Measurements from ENCODE around the gene SH3RF3. TPM values are rescaled to one million over a fixed set of nuclear protein-coding genes. Genes with fewer than 3 reads are reported as not detected.

SH3RF3 gene
- total RNA-seq, 3 donors from 2014 or later (not counting 1 experiment from before 2014, with no cell fraction given): 0.23 to 0.61 (median 0.34) TPM

DNA sequence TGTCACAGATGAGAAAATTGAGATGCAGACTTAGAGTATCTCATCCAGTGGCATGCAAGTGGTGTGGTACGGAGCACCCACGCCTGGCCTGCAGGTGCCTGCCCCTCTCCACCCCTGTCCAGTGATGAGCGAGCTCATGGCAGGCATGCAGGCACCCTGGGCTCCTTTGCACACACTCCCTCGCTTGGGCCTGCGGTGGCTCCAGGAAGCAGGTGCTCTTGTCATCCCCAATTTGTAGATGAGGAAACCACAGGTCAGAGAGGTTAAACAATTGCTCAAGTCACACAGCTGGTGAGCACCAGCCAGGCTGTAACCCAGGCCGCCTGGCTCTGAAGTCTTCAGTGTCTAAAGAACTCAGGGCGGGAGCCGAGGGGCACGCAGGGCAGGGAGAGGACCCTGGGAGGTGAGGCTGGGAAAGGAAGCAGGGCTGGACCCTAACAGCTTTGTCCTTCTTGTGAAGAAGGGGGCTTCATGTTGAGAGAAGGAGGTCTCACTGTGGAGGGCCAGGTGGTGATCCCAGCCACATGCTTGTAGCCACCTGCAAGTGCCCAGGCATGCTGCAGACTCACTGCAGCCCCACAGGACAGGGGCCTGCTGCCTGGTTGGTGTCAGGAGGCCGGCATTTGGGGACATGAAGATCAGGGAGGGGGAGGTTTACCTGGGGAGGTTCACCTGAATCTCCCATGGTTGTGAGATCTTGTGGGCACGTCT, 166.2 kb downstream of the SH3RF3 start:
- no peak overlapping the region for H3K4me3 ChIP-seq (ENCODE audit: low read length)
- no peak overlapping the region for H3K27ac ChIP-seq (ENCODE audit: low read length)
- no peaks in the 10 kb centered on the region for H3K27me3 Mint-ChIP-seq (ENCODE audit: low read depth in 2 of 2)
- intact Hi-C loops (cut with micrococcal nuclease): no loop called here
- no peak overlapping the region for H3K4me3 Mint-ChIP-seq
- 81% methylated on average over 11 of the region's 11 CpGs for WGBS (ENCODE audit: insufficient coverage)
- no peaks in the 10 kb centered on the region for H3K9me3 ChIP-seq (ENCODE audit: control insufficient read depth, insufficient read depth, low read length)
- no peaks in the 10 kb centered on the region for H3K27me3 ChIP-seq (ENCODE audit: control insufficient read depth, insufficient read depth, low read length)
- H3K4me1 Mint-ChIP-seq: peaks cover 7 to 16% of the 10 kb centered on the region in 2 donors
- ATAC-seq (no peak), DNase-seq (no peak)
- H3K27ac Mint-ChIP-seq: no peak overlapping the region
- no peaks in the 10 kb centered on the region for H3K36me3 ChIP-seq (ENCODE audit: control insufficient read depth, insufficient read depth, low read length)
- H3K4me1 ChIP-seq (ENCODE audit: control insufficient read depth, insufficient read depth, low read length): no peaks in the 10 kb centered on the region
- H3K36me3 Mint-ChIP-seq: no peaks in the 10 kb centered on the region
- no peak for TF ChIP-seq CTCF (IDR thresholded peaks at IDR 0.05)
- no peaks in the 10 kb centered on the region for H3K9me3 Mint-ChIP-seq

- intact Hi-C loops (cut with micrococcal nuclease): no loop called here
- 91% methylated on average over 4 of the region's 4 CpGs for WGBS (ENCODE audit: insufficient coverage)
- Histone ChIP-seq H3K27me3 (ENCODE audit: control insufficient read depth, insufficient read depth, low read length) (no peaks in the 10 kb centered on the region), H3K9me3 (ENCODE audit: control insufficient read depth, insufficient read depth, low read length) (no peaks in the 10 kb centered on the region), H3K4me3 (ENCODE audit: low read length) (no peak overlapping the region), H3K36me3 (ENCODE audit: control insufficient read depth, insufficient read depth, low read length) (no peaks in the 10 kb centered on the region), H3K27ac (ENCODE audit: low read length) (no peak overlapping the region), H3K4me1 (ENCODE audit: control insufficient read depth, insufficient read depth, low read length) (no peaks in the 10 kb centered on the region)
- Mint-ChIP-seq H3K9me3 (no peaks in the 10 kb centered on the region), H3K4me3 (no peak overlapping the region), H3K36me3 (no peaks in the 10 kb centered on the region), H3K4me1 (peaks cover 7 to 16% of the 10 kb centered on the region in 2 donors), H3K27ac (no peak overlapping the region), H3K27me3 (ENCODE audit: low read depth in 2 of 2) (no peaks in the 10 kb centered on the region)
- no peak for DNase-seq
- TF ChIP-seq CTCF (IDR thresholded peaks at IDR 0.05): no peak
- ATAC-seq: no peak
Measured at GRCh38 chr2:109295781-109296117, 166.7 kb downstream of the SH3RF3 start.

DNA sequence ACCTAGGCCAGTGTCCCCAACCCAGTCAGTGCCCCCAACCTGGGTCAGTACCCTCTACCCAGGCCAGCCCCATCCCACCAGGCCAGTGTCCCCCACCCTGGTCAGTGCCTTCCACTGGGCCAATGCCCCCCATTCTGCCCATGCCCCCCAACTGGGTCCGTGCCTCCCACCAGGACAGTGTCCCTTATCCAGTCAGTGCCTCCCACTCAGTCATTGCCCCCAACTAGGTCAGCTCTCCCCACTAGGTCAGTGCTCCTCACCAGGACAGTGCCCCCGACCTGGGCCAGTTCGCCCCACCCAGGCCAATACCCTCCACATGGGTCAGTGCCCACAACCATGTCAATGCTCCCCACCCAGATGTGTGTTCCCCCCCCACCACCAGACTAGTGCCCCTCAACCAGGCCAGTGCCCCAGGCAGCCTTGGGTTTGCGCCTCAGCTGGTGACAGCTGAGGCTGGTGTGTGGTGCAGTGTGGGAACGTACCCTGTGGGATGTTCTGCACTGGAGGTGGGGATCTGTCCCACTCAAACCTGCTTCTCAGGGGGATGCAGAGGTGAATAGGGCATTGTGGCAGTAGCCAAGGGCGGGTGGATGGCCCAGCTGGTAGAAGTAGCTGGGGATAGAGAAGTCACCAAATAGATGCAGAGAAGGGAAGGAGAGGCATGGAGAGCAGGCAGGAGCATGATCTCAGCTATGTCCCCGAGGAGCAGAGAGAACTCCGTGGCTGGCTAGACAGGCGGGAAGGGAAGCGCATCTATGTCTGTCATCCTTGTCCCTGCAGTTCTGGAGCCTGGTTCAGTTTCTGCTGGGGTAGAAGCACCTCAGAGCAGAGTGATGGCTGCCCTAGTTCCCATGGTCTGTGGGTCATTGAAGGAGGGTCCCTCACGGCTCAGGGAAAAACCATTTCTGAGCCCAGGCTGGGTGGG, 168.8 kb downstream of the SH3RF3 start:
- WGBS (ENCODE audit: insufficient coverage): 86% methylated on average over 11 of the region's 11 CpGs
- Histone ChIP-seq H3K27ac (ENCODE audit: low read length) (no peak overlapping the region), H3K27me3 (ENCODE audit: control insufficient read depth, insufficient read depth, low read length) (no peaks in the 10 kb centered on the region), H3K9me3 (ENCODE audit: control insufficient read depth, insufficient read depth, low read length) (no peaks in the 10 kb centered on the region), H3K36me3 (ENCODE audit: control insufficient read depth, insufficient read depth, low read length) (no peaks in the 10 kb centered on the region), H3K4me3 (ENCODE audit: low read length) (no peak overlapping the region), H3K4me1 (ENCODE audit: control insufficient read depth, insufficient read depth, low read length) (no peaks in the 10 kb centered on the region)
- Mint-ChIP-seq H3K4me1 (peaks cover 7 to 16% of the 10 kb centered on the region in 2 donors), H3K4me3 (no peak overlapping the region), H3K27ac (peak overlapping the region in 1 of 2 donors; percentile 18), H3K36me3 (no peaks in the 10 kb centered on the region), H3K27me3 (ENCODE audit: low read depth in 2 of 2) (no peaks in the 10 kb centered on the region), H3K9me3 (no peaks in the 10 kb centered on the region)
- intact Hi-C loops (cut with micrococcal nuclease): no loop called here
- no peak for TF ChIP-seq CTCF (IDR thresholded peaks at IDR 0.05)
- ATAC-seq: no peak
- DNase-seq: no peak
